Measurements from ENCODE around the gene SCAF8.
"Not testable (repeated sequence)": the region's sequence is repeated elsewhere in the genome, so short reads cannot be mapped to it uniquely, and the experiment has no call there.

SCAF8 gene

DNA sequence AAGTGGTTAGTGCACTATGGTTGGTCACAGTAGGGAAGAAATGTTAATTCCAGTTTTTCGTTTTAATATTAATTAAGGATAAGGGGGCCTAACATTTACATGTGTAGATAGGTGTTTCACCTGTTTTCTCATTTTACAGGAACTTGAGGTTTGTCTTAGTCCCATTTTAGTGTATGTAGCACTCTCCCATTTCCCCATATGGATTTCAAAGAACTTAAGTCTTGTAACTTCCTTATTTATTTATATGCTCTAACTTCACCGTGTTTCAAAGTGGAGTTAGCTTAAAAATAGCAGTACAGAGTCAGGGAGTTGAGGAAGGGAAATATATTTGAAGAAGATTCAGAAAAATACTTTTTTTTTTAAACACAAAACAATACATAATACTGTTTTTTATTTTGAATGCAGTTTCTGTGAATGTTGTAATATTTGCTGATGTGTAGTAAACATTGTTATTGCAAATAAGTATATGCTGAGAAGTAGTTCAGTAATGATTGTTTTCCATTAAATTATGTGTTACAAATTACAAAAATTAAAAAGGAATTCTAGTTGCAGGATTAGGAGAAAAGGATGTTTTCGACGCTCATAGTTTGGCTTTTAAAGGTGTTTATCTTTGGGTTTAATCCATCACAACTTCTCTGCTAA, 3.5 kb downstream of the SCAF8 start:
- DNase-seq (ENCODE audit: low read depth): no peak

DNA sequence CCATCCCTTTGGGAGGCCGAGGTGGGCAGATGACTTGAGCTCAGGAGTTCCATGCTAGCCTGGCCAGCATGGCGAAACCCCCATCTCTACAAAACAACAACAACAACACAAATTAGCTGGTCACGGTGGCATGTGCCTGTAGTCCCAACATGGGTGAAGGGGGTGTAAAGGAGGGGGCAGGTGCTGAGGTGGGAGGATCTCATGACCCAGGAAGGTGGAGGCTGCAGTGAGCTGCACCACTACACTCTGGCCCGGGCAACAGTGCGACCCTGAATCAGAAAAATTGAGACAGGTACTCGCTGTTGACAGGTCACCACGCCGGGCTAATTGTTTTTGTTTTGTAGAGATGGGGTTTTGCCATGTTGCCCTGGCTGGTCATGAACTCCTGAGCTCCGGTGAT, 4.2 kb downstream of the SCAF8 start:
- no peak for DNase-seq (ENCODE audit: low read depth)

DNA sequence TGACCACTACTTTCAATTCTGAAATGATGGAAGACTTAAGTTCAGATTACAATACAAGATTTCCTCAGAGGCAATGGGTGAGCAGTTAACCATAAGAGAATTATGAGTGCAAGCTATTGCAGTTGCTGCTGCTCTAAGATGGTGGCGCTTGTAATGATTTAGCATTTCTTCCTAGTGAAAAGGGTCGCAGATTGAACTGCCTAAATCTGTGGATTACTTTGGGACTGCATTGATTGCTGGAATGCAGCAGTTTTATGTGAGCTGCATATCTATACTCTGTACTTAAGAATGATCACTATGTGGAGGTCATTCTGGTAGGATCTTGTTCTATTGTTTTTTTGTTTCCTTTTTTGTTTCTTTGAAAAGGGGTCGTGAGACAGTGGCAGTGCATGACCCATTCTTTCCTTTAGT, 5.3 kb downstream of the SCAF8 start:
- DNase-seq (ENCODE audit: low read depth): no peak

DNA sequence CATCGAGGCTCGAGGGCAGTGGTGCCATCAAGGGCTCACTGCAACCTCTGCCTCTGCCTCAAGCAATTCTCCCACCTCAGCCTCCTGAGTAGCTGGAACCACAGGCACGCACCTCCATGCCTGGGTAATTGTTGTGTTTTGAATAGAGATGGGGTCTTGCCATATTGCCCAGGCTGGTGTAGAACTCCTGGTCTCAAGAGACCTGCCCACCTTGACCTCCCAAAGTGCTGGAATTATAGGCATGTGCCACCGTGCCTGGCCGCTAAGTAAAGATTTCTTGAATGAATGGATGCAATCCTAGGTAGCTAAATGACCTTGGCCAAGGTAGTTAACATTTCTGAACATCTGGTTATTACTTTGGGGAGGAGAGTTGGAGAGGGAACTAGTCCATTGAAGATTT, 7.4 kb downstream of the SCAF8 start:
- no peak for DNase-seq (ENCODE audit: low read depth)

DNA sequence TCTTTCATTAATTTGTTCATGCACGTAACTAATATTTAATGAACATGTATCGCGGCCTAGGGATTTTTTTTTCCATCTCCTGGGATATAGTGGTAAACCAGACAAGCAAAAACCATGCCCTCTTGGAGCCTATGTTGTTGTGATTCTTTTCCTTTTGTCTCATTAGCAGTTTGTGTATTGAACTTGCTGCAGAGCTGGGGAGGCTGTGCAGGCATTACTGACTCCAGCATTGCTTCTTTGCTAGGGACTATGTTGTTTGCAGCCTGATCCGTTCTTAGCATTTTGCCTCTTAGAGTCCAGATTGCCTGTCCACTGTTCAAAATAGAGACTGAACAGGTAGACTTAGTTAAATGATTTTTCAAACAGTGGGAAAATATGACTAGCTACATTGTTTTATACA, 9.7 kb downstream of the SCAF8 start:
- DNase-seq (ENCODE audit: low read depth): no peak

DNA sequence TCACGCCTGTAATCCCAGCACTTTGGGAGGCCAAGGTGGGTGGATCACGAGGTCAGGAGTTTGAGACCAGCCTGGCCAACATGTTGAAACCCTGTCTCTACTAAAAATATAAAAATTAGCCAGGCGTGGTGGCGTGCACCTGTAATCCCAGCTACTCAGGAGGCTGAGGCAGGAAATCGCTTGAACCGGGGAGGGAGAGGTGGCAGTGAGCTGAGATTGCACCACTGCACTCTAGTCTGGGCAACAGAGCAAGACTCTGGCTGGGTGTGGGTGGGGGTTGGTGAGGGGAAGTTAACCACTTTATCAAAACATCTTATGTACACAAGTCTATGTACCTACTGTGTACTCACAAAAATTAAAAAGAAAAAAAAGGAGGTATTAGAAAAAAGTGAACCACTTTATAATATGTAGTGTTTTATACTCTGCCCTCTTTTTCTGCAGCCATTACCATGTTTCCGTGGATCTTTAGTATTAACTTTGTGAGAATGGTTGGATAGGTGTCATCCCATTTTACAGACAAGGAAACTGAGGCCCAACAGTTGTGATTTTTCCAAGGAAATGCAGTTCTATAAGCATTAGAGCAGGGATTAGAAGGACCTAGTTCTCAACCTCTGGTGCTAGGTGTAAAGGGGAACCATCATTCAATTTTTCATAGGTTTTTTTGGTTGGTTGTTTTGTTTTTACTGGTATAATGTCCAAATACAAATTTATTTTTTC, 11.0 kb downstream of the SCAF8 start:
- DNase-seq (ENCODE audit: low read depth): not testable (repeated sequence)

DNA sequence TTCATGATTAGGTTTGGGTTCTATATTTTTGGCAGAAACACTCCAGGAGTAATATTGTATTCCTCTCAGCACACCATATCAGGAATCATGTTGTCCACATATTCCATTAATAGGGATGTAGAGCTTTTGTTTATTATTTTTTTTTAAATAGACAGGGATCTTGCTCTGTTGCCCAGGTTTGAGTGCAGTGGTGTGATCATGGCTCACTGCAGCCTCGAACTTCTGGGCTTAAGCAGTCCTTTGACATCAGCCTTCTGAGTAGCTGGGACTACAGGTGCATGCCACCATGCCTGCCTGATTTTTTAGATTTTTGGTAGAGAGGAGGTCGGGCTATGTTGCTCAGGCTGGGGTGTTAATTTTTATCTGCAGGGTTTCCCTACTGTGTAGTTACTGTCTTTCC, 12.0 kb downstream of the SCAF8 start:
- no peak for DNase-seq (ENCODE audit: low read depth)

DNA sequence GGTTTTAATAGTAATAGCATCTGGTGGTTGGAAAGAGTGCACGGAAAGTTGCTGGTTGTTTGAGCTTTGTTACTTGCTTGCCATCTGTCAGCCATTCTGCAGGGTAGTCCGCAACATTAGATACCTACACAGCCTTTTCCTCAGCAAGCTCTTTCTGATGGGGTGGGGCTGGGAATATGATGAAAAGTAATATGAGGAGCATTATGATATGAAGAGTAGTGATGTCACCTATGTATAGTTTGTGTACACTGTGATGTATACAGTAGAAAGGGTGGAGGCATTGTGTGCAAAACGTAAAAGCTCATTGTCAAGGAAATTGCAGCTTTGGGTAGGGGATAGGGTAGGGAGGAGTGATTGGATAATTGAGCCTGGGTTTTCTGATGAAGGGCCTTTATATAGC, 16.1 kb downstream of the SCAF8 start:
- no peak for DNase-seq (ENCODE audit: low read depth)

DNA sequence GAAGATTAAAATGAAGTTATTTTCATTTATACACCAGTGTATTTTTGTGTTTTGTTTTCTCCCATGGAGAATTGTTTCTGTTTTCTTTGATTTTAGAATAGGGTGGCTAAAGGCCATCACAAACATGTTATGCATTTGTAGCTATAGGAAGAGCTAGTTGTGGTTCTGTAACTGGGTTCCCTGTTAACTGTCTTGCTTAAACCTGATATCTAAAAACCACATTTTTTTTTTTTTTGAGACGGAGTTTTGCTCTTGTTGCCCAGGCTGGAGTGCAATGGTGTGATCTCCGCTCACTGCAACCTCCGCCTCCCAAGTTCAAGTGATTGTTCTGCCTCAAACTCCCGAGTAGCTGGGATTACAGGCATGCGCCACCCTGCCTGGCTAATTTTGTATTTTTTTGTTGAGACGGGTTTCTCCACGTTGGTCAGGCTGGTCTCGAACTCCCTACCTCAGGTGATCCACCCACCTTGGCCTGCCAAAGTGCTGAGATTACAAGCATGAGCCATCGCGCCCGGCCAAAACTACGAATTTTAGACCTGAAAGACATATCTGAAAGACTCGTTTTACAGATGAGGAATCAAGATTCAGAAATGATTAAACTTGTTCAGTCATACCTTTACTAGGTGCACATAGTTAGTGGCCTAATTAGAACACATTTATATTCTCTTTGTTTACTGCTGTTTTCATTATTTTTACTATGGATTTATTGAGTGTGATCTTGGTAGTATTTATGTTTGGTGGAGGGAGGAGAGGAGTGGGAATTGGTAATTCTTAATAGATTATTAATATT, 18.0 kb downstream of the SCAF8 start:
- DNase-seq (ENCODE audit: low read depth): no peak

DNA sequence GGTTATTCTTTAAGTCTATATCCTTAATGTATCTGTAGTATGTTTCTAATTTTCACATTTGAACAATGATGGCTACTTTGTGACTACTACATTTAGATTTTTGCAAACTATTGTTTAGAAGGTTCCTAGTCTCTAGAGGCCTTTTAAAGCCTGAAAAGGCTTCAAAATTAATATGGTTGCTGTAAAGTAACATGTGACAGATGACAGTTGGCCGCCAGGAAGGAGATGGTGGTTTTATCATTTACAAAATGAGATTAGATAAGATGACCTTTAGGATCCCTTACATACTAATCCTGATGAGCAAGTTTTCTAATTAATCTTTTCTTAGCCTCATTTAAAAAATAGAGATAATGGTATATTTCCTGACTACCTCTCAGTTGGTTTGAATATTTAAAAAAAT, 18.8 kb downstream of the SCAF8 start:
- no peak for DNase-seq (ENCODE audit: low read depth)

DNA sequence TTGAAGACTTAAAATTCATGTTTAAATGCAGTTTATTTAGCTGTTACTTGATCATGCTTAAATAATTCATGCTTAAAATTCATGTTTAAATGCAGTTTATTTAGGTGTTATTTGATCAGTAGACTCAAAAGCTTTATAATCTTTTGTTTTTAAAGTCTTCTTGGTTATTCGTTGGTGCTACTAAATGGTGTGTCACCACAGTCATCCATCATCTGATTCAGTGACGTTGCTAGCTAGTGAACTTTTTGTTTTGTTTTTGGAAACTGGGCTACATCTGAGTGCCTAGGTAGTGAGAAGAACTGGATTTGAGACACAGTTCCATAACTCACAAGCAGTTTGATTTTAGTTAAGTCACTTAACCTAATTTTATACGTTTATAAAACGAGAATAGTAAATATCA, 20.9 kb downstream of the SCAF8 start:
- no peak for DNase-seq (ENCODE audit: low read depth)

DNA sequence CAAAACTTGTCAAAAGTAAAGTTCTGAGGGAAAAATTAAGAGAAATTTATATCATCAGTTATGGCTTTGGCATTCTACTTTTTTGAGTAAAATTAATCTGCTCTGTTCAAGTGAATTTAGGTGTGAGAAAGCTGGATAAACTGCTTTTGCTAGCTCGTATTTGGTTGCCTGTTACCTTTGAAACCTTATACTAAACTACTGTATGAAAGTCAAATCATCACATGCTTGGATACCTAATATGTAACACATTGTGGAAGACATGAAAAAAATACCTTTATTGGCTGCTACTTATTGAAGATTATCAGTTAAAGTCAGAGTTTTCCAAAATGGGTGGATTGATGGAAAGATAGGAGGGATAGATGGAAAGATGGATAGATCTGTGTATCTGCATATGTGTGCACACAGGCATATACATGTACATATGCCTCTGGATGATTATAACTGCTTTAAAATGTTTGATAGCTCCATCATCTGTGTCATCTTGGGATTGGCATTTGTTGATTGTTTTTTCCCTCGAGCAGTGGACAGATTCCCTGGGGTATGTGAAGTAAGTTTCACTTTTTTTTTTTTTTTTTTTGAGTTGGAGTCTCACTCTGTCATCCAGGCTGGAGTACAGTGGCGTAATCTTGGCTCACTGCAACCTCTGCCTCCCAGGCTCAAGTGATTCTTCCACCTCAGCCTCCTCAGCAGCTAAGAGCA, 24.3 kb downstream of the SCAF8 start:
- DNase-seq (ENCODE audit: low read depth): no peak

DNA sequence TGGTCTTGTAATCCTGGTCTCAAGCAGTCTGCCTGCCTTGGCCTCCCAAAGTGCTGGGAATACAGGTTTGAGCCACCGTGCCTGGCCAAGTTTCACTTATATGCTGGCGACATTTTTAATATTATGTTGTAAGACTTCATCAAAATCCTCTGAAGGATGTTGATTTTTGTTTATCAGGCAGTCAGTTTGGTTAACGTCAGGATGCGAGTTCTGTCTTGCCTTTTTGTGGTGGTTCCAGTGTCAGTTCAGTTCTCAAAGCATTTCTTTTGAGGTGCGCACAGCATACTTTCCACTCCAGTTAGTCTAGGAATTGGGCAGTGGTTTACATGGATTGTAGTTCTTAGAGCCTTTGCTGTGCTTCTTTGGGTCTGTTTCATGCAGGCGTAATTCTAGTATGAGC, 24.9 kb downstream of the SCAF8 start:
- no peak for DNase-seq (ENCODE audit: low read depth)

DNA sequence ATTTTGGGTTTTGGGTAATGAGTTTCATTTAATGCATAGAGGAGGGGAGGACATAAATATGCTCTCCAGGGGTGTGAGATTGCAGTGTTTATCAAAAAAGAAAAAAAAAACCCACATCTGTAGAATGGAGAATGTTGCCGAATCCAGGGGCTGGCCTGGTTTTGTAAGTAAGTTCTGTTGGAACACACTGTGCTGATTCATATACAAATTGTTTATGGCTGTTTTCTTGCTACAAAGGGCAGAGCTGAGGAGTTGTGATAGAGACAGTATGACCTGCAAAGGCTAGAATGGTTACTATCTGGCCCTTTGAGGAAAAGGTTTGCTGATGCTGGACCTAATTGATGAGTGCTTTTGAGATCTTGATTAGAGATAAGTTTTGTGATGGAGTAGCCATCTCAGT, 30.4 kb downstream of the SCAF8 start:
- DNase-seq (ENCODE audit: low read depth): no peak

DNA sequence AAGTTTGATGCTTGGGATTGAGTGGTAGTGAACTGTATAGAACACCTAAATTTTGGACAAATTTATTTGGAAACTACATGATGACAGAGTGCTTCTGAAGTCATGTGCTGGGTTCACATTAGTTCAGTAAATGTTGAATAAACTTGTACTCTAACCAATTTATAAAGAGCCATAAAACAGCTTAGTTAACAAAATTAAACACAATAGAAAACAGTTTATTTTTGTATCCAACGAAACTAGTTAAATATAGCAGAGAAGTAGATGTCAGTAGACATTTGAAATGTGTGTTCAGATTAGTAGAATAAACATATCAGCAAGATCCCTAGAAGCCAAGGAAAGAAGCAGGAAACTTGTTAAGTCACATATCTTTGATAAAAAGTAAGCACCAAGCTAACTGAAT, 32.1 kb downstream of the SCAF8 start:
- DNase-seq (ENCODE audit: low read depth): no peak

DNA sequence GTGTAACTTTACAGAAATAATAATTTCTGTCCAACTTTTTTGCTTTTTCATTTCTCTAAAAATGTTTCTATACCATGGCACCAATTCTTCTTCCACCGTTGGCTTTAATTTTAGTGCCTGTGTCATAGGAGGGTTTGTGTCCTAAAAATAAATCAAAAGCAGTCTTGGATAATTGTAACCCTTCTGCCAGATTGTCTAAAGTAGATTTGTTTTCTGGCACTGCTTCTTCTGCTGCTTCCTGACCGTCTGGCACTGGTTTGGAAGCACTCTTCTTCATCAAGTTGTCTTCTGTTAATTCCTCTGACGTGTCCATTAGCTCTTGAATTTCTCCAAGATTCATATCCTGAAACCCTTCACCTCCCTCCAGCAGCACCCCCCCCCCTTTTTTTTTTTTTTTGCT, 33.1 kb downstream of the SCAF8 start:
- no peak for DNase-seq (ENCODE audit: low read depth)

DNA sequence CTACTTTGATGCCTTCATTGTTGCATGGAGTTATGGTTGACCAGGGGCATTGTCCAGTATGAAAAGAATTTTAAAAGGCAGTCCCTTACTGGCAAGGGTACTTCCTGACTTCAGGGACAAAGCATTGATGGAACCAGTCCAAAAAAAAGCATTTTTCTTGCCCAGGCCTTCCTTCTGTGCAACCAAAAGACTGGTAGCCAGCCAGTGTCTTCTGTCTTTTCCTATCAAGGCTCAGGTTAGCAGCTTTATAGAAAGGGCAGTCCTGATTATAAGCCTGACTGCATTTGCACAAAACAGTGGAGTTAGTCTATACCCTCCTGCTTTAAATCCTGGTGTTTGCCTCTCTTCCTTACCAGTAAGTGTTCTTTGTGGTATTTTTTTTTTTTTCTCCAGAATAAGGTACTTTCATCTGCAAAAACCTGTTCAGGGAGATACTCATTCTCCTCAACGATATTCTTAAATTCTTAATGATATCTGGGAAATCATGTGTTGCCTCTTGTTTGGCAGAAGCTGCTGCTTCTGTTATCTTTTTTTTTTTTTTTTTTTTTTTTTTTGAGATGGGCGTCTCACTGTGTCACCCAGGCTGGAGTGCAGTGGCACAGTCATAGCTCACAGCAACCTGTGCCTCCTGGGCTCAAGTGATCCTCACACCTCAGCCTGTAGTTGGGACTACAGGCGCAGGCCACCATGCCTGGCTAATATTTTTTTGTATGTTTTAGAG, 33.9 kb downstream of the SCAF8 start:
- no peak for DNase-seq (ENCODE audit: low read depth)

DNA sequence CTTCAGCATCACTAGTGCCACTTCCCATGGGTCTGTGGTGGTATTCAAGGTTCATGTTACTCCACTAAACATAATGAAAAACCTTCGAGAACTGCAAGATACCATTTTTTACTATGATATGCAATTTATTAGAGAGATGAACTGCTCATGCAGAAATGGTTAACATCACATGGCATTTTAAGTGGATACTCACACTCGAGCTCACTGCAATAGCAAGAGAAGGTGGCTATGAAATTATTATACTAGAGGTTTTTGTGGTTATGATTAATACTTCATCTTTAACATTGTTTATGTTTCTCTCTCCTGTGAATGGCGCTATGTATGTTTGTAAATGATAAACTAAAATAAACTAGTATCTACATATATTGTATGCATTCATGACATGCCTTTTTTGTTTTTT, 35.1 kb downstream of the SCAF8 start:
- DNase-seq (ENCODE audit: low read depth): no peak

DNA sequence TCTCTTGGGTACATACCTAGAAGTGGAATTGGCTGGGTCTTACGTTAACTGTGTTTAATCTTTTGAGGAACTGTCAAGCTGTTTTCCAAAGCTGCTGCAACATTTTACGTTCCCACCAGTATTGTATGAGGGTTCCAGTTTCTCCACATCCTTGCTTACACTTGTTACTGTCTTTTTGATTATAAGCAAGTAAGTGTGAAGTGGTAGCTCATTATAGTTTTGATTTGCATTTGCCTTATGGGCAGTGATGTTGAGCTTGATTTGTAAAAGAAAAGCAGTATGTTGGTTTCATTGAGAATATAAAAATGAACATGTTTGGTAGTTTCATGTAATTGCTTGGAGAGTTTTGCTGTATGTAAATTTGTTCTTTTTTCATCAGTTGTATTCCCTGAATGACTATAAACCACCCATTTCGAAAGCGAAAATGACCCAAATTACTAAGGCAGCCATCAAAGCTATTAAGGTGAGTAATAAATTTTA, 40.4 kb downstream of the SCAF8 start:
- DNase-seq (ENCODE audit: low read depth): no peak

DNA sequence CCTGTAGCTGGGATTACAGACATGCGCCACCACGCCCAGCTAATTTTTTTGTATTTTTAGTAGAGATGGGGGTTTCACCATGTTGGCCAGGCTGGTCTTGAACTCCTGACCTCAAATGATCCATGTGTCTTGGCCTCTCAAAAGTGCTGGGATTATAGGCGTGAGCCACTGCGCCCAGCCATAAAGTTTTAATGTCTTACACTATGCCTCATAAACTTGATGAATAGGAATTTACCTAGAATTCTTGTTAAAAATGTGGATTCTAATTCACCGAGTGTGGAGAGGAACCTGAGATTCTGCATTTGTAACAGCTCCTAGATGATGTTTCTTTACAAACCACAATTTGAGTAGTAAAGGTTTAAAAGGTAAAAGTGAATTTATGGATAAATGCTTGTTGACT, 45.9 kb downstream of the SCAF8 start:
- not testable (repeated sequence) for DNase-seq (ENCODE audit: low read depth)

DNA sequence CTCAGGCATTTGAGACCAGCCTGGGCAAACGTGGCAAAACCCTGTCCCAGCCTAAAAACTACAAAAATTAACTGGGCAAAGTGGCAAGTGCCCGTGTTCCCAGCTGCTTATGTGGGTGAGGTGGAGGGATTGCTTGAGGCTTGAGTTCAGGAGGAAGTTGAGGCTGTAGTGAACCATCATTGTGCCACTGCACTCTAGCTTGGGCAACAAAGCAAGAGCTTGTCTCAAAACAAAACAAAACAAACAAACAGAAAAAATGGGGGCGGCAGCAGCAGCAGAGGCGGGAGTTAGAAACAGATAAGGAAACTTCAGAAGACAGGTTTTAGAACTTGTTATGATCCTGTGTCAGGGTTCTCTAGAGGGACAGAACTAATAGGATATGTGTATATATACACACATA, 49.0 kb downstream of the SCAF8 start:
- DNase-seq (ENCODE audit: low read depth): no peak

DNA sequence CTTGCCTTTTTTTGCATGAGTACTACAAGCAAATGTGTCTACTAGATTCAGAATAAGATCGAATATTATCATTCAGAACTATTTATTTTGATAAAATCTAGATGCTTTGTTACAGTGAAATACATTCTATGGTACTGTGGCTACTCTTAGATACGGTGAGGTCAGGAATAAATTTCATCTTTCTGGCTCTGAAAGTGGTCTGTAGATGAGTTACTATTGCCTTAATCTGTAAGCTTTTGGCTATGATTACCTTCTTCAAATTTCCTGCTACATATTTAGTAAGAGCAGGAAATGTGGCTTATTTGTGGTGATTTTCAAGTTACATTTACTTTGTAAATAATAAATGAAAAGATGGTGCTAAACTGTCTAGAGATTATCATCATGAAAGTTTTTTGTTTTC, 50.0 kb downstream of the SCAF8 start:
- no peak for DNase-seq (ENCODE audit: low read depth)
